HUES64 (cell line): ENCODE results near the gene PSME1.
A peak's percentile ranks its signal among the peaks of the same experiment; 100 is the strongest.

Experiments used
- H3K27ac ChIP-seq: 2 replicates; pipeline ENCODE4 v1.7.0; 2013; ENCODE audit warnings: low read depth, low read length, inconsistent platforms
- H3K27me3 ChIP-seq: 2 replicates; pipeline ENCODE4 v1.6.1; 2013; ENCODE audit warnings: mild to moderate bottlenecking, low read length; ENCODE audit not compliant: insufficient read depth
- H3K36me3 ChIP-seq: 2 replicates; pipeline ENCODE4 v1.6.1; 2013; ENCODE audit warnings: mild to moderate bottlenecking, low read length; ENCODE audit not compliant: insufficient read depth
- H3K4me1 ChIP-seq: 2 replicates; pipeline ENCODE4 v1.6.1; 2013; ENCODE audit warnings: mild to moderate bottlenecking, low read length, moderate library complexity; ENCODE audit not compliant: insufficient read depth
- H3K4me3 ChIP-seq: 2 replicates; pipeline ENCODE4 v1.5.1; 2013; ENCODE audit warnings: mild to moderate bottlenecking, low read length, moderate library complexity
- H3K9ac ChIP-seq: 2 replicates; pipeline ENCODE4 v1.6.1; 2013; ENCODE audit warnings: mild to moderate bottlenecking, low read depth, low read length
- H3K9me3 ChIP-seq: 2 replicates; pipeline ENCODE4 v1.6.1; 2013; ENCODE audit warnings: low read depth, low read length; ENCODE audit not compliant: insufficient read depth
- WGBS: fragments of 150-250, 120-280 bp; methylation state at CpG from one replicate; pipeline ENCODE4 v1.1.7; 2013; ENCODE audit warnings: missing lambda C conversion rate; 5-methylcytosine and 5-hydroxymethylcytosine counted together

The PSME1 gene

GRCh38 chr14:24186831-24187538 lies 51.0 kb downstream of the PSME1 start:
- Histone ChIP-seq H3K27ac (no peak overlapping the region), H3K9me3 (no peaks in the 10 kb centered on the region), H3K4me3 (no peak overlapping the region), H3K27me3 (no peaks in the 10 kb centered on the region), H3K36me3 (peaks cover 74% of the 10 kb centered on the region), H3K4me1 (peaks cover 9% of the 10 kb centered on the region; the same call in 1 of the 2 replicates), H3K9ac (no peak overlapping the region)
- WGBS, result 92% methylated on average over 10 of the region's 10 CpGs

GRCh38 chr14:24187539-24187915 lies 51.5 kb downstream of the PSME1 start:
- Histone ChIP-seq H3K4me3 (peak overlapping the region; percentile 85), H3K4me1 (peaks cover 9% of the 10 kb centered on the region; the same call in 1 of the 2 replicates), H3K36me3 (peaks cover 74% of the 10 kb centered on the region), H3K9ac (peak overlapping the region; percentile 84; the same call in 1 of the 2 replicates), H3K9me3 (no peaks in the 10 kb centered on the region), H3K27ac (no peak overlapping the region), H3K27me3 (no peaks in the 10 kb centered on the region)
- 95% methylated on average over 2 of the region's 2 CpGs for WGBS
